ENCODE data around the gene LILRB2.
"Not testable (repeated sequence)": the region's sequence is repeated elsewhere in the genome, so short reads cannot be mapped to it uniquely, and the experiment has no call there.

Gene LILRB2

GRCh38 chr19:54302257-54302656 is 21.3 kb upstream of the LILRB2 start:
- DNase-seq (ENCODE audit: low spot score) = no peak

DNA sequence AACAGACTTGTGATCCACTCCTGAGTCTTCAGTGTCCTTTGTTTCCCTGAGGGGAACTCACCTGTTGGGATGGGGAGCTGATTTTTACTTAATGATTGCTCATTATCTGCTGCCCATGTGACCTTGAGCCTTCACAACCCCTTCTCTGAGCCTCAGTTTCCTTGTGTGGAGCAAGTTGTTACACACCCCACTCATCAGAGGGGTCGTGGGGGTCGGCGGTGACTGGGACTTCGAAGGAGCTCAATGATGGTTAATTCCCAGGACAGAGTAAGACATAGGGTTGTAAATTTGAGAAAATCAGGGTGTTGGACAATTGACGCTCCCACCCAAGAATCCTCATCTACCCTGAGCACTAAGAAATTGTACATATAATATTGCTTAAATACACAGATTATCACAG is 18.6 kb upstream of the LILRB2 start:
- peak; percentile 53 for DNase-seq (ENCODE audit: low spot score)

- peak; percentile 31 for DNase-seq (ENCODE audit: low spot score)
Observed at GRCh38 chr19:54299126-54299498, 18.2 kb upstream of the LILRB2 start.

DNA sequence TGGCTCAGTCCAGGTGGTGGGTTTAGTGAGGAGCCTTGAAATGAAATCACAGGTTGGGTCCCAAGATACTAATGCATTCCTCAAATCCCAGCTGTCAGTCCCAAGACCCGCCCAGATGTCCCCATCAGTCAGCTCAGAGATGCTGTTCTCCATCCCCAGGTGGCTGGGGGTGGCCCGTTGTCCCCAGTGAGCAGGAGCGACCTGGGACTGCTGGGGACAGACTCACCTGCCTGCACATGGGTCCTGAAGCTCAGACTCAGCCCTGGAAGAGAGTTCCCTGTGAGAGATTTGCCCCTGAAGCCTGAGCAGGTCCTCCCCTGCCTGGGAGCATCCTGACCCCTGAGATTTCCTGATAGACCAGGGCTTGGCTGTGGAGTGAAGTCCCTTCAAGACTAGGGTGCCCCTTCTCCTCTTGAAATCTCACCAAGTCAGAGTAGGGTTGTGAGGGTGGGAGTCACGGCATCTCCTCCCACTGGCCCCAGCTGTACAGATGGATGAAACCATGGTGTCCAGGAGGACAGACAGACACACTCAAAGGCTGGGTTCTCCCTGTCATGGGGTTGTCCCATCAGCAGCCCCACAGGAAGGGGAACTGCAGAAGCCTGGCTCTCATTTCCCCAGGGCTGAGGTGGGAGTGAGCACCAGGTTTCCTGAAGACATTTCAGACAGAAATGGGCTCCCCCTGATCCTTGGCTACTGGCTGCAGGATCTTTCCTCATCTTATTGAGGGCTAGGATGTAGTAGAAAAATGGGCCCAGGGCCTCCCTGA is 17.6 kb upstream of the LILRB2 start:
- DNase-seq (ENCODE audit: low spot score) = peak; percentile 25

- peak; percentile 38 for DNase-seq (ENCODE audit: low spot score)
Observed at GRCh38 chr19:54297759-54298305, 16.9 kb upstream of the LILRB2 start.

GRCh38 chr19:54294539-54294938 is 13.6 kb upstream of the LILRB2 start:
- peak; percentile 23 for DNase-seq (ENCODE audit: low spot score)

DNA sequence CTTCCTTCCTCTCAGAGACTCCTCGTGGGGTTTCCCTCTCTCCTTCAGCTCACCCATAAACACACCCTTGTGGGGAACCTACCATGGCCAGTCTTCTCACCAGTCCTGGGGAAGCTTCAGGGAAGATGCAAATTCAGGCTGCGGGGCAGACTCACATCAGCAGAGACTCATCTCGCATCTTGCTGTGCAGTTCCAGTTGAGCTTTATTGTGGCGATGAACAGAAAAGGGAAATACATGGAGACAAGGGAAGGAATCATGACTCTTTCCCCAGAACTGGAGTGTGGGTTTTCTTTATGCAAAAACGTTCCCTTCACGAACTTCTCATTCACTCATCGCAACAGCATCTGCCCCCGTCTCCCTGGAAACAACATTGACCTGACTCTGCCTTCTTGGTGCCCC is 8.2 kb upstream of the LILRB2 start:
- not testable (repeated sequence) for DNase-seq (ENCODE audit: low spot score)

- DNase-seq (ENCODE audit: low spot score) = no peak
Observed at GRCh38 chr19:54287456-54287855, 6.5 kb upstream of the LILRB2 start.

DNA sequence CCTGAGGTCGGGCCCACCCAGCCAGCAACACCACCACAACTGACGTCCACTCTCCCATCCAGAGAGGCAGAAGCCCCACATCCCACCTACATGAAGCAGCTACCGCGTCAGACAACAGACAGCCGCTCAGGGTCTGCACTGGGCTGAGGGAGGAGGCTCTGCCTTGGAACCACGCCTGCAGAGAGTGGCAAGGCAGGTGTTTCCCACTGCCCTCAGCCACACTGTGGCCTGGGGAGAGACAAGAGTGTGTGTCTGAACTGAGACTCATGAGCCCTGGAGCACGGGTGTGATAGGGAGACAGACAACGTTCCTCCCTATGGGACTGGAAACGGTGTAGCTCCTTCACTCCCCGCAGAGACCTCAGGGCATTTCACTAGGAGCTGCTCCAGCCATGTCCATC is 5.4 kb upstream of the LILRB2 start:
- peak; percentile 26 for DNase-seq (ENCODE audit: low spot score)

DNA sequence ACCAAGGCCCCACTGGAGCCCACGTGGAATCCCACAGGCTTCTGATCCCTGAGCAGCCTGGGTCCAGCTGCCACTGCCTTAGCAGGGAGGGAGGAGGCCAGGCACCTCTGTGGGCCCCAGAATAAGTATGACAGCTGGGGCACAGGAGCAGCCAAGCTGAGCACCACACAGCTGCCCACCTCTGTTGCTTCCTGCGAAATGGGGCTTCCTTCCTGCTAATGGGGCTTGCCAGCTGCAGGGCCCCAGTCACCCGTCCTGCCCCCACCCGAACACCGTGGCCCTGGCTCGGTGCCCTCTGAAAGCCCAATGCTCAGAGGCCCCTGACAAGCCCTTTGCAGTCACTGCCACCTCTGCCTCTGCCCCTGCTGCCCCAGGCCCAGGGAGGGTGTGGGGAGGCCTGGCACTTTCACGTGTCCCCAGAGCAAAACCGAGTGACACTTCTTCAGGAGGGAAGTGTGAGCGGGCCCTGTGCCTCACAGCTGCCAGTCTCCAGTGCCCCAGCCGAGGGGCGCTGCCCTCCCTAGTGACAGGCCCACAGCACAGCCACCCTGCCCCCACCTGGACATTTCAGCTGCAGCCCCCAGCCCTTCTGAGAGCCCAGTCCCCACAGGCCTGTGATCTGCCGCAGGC is 4.6 kb upstream of the LILRB2 start:
- not testable (repeated sequence) for DNase-seq (ENCODE audit: low spot score)

GRCh38 chr19:54282686-54283470 is 2.0 kb upstream of the LILRB2 start:
- no peak for DNase-seq (ENCODE audit: low spot score)

GRCh38 chr19:54281729-54282075 is 792 bp upstream of the LILRB2 start:
- peak; percentile 18 for DNase-seq (ENCODE audit: low spot score)

DNA sequence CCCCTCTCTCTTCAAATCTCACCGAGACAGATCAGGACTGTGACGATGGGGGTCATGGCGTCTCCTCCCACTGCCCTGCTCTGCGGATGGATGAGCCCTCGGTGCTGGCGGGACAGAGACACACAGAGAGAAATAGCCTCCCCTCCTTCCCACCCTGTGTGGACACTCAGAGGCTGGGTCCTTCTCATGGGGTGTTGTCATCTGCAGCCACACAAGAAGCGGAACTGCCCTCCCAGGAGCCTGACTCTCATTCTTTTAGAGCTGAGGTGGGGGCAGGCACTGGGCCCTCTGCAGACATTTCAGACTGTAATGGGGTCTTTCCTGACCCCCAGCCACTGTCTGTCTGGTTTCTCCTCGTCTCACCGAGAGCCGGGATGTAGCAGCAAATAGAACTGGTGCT is 469 bp downstream of the LILRB2 start:
- peak; percentile 33 for DNase-seq (ENCODE audit: low spot score)

GRCh38 chr19:54280025-54280424 is 885 bp downstream of the LILRB2 start:
- peak; percentile 12 for DNase-seq (ENCODE audit: low spot score)

DNA sequence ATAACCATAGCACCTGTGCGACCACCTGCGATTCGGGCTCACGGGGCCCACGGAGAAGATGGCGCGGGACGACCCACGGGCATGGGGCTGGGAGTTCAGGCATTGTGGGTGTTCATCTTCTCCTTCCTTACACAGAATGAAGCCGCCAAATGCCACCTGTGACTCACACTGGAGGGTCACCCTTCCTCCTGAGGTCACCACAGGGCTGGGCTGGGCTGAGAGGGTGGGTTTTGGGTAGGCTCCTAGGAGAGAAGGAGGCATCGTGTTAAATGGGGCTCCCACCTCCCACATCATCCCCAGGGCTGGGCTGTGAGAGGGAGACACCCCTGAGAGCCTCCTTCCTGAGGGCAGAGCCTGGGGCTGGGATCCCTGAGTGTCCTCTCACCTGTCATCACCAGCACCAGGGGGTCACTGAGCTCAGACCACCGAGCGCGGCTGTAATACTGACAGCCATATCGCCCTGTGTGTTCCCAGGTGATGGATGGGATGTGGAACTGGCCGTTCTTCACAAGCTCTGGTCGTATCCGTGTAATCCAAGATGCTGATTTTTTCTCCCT is 1.4 kb downstream of the LILRB2 start:
- peak; percentile 23 for DNase-seq (ENCODE audit: low spot score)

DNA sequence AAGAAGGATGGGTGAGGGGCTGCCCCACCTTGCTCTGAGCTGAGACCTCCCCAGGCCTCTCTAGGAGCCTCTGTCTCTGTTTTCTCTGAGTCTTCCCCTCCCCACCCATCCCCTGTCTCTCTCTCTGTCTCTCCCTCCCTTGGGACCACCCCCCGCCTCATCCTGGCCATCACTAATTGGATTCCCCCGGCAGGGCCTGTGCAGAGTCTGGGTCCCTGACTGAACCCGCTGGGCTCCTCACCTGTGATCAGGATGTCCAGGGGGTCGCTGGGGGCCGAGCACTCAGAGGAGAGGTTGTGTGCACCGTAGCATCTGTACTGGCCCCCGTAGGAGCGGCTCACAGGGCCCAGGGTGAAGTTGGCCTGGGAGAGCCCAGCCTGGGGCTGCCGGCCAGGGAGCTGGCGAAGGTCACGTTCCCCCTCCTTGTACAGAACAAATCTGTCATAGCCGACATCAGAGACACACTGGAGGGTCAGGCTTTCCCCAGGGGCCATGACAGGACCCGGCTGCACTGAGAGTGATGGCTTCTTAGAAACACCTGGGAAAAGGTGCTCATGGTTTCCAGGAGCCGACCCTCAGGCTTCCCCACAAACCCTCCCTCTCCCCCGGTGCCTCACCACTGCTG is 2.2 kb downstream of the LILRB2 start:
- DNase-seq (ENCODE audit: low spot score) = peak; percentile 47

- DNase-seq (ENCODE audit: low spot score) = peak; percentile 17
Observed at GRCh38 chr19:54278056-54278455, 2.9 kb downstream of the LILRB2 start.

- peak; percentile 52 for DNase-seq (ENCODE audit: low spot score)
Observed at GRCh38 chr19:54277111-54277615, 3.7 kb downstream of the LILRB2 start.

DNA sequence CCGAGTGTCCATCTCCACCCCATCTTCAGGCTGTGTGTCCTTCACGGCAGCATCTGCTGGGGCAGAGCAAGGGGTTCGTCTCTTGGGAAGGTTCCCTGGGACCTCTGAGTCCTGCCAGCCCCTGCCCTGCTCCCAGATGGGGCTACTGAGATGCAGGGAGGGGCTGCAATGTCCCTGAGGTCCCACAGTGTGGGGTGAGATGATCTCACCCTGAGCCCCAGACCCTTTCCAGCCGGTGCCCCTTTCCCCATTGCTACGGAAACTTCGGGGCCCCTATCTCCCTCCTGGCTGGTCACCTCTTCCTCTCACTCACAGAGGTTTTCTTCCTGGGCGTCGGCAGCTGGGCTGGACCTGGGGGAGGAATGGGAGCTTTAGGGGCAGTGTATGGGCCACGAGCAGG is 5.0 kb downstream of the LILRB2 start:
- peak; percentile 33 for DNase-seq (ENCODE audit: low spot score)

DNA sequence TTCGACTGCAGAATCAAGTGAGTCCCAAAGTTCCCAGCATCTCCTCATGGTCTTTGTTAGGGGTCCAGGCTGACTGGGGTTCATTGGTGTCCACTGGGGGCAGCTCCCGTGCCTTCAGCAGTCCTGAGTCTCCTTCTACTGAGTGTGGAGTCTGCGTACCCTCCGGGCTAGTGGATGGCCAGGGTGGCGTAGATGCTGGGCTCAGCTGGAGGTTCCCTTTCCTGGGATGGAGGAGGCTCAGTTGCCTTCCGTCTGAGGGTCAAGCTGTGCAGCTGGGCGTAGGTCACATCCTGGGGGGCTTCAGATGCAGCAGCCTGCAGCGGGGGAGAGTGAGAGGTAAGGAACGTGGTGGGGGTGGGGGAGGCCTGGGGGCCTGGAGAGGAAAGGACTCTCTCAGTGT is 6.4 kb downstream of the LILRB2 start:
- DNase-seq (ENCODE audit: low spot score) = peak; percentile 14

DNA sequence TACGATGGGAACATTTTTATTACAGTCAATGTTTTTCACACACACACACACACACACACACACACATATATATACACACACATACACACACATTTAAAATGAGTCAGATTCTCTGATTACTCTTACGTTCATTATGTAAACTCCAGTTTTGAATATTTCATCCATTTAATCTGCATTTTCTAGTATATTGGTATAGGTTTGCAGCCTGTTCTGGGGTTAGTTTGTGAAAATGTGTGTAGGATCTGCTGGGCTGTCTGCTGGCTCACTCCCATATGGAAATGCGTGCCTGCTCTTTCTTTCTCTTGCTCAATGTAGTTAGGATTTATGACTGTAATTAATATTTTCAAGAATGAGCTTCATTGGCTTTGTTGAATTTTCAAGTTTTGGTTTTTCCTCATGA is 7.1 kb downstream of the LILRB2 start:
- no peak for DNase-seq (ENCODE audit: low spot score)

DNA sequence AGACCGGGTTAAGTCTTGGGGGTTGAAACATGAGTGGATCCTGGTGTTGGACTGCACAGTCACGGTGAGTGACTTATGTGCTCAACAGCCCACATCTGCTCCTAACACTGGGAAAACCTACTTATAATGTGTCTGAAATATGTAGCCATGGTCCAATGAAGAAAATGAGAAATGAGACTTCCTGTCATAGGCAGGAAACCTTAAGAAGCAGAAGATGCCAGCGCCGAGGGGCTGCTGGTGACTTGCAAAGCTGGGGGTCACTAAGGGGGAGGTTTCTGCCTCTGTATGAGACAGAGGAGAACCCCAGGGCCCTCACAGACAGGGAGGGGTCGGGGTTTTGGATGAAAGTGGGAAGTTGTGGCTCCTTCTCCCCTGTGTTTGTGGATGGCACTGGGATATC is 8.7 kb downstream of the LILRB2 start:
- DNase-seq (ENCODE audit: low spot score) = peak; percentile 47

Data from left forelimb (tissue), 1 donor.